H9 (cell line): ENCODE measurements around the gene COL17A1. TPM values are rescaled to one million over a fixed set of nuclear protein-coding genes. Genes with fewer than 3 reads are reported as not detected.

ENCODE experiments used
- DNase-seq: peaks from one replicate; pipeline ENCODE4 v3.0.0-alpha.2; 2017
- H2AFZ ChIP-seq: one replicate; pipeline ENCODE4 v1.6.1; 2013; ENCODE audit warnings: mild to moderate bottlenecking, low read length, control low read depth, moderate library complexity
- H2AK5ac ChIP-seq: 2 replicates; pipeline ENCODE4 v1.6.1; 2013; ENCODE audit warnings: low read length, control low read depth, mixed read lengths; ENCODE audit not compliant: insufficient read length
- H2BK120ac ChIP-seq: one replicate; pipeline ENCODE4 v1.6.1; 2013; ENCODE audit warnings: low read depth, mild to moderate bottlenecking, low read length, control low read depth, inconsistent platforms; ENCODE audit not compliant: poor library complexity, severe bottlenecking
- H2BK12ac ChIP-seq: 2 replicates; pipeline ENCODE4 v1.6.1; 2013; ENCODE audit warnings: low read length, control low read depth, mixed read lengths, low read depth; ENCODE audit not compliant: insufficient read length
- H2BK15ac ChIP-seq: 2 replicates; pipeline ENCODE4 v1.6.1; 2013; ENCODE audit warnings: low read depth, low read length, control low read depth
- H2BK20ac ChIP-seq: one replicate; pipeline ENCODE4 v1.6.1; 2013; ENCODE audit warnings: low read depth, mild to moderate bottlenecking, low read length, control low read depth, inconsistent platforms; ENCODE audit not compliant: poor library complexity, severe bottlenecking
- H2BK5ac ChIP-seq: 2 replicates; pipeline ENCODE4 v1.6.1; 2013; ENCODE audit warnings: low read length, control low read depth, mixed read lengths; ENCODE audit not compliant: insufficient read length
- H3K14ac ChIP-seq: 2 replicates; pipeline ENCODE4 v1.6.1; 2013; ENCODE audit warnings: low read length, control low read depth; ENCODE audit not compliant: insufficient read depth
- H3K18ac ChIP-seq: 2 replicates; pipeline ENCODE4 v1.6.1; 2013; ENCODE audit warnings: low read depth, mild to moderate bottlenecking, mixed read lengths, low read length, control low read depth; ENCODE audit not compliant: insufficient read length
- H3K23ac ChIP-seq: 2 replicates; pipeline ENCODE4 v1.6.1; 2013; ENCODE audit warnings: low read length, control low read depth, mixed read lengths, low read depth; ENCODE audit not compliant: insufficient read length
- H3K23me2 ChIP-seq: 2 replicates; pipeline ENCODE4 v1.6.1; 2013; ENCODE audit warnings: low read depth, mild to moderate bottlenecking, mixed read lengths, low read length, control low read depth; ENCODE audit not compliant: insufficient read length, poor library complexity, severe bottlenecking
- H3K27ac ChIP-seq: 2 replicates; pipeline ENCODE4 v1.5.1; 2013; ENCODE audit warnings: low read length, control low read depth, mixed read lengths, low read depth; ENCODE audit not compliant: insufficient read length
- H3K27me3 ChIP-seq: 2 replicates; pipeline ENCODE4 v1.6.1; 2013; ENCODE audit warnings: low read length, control low read depth, inconsistent platforms; ENCODE audit not compliant: insufficient read depth
- H3K4ac ChIP-seq: 2 replicates; pipeline ENCODE4 v1.6.1; 2013; ENCODE audit warnings: low read depth, mild to moderate bottlenecking, control low read depth, inconsistent platforms, low read length, moderate library complexity
- H3K4me1 ChIP-seq: 2 replicates; pipeline ENCODE4 v1.6.1; 2013; ENCODE audit warnings: low read length, control low read depth, inconsistent platforms; ENCODE audit not compliant: insufficient read depth
- H3K4me2 ChIP-seq: 2 replicates; pipeline ENCODE4 v1.6.1; 2013; ENCODE audit warnings: low read length, control low read depth, mixed read lengths; ENCODE audit not compliant: insufficient read length, insufficient read depth
- H3K56ac ChIP-seq: 2 replicates; pipeline ENCODE4 v1.6.1; 2013; ENCODE audit warnings: low read depth, mild to moderate bottlenecking, mixed read lengths, low read length, control low read depth; ENCODE audit not compliant: insufficient read length
- H3K79me1 ChIP-seq: 2 replicates; pipeline ENCODE4 v1.6.1; 2013; ENCODE audit warnings: low read depth, mild to moderate bottlenecking, moderate library complexity, low read length, control low read depth, inconsistent platforms; ENCODE audit not compliant: insufficient read depth, poor library complexity, severe bottlenecking
- H3K79me2 ChIP-seq: 2 replicates; pipeline ENCODE4 v1.6.1; 2013; ENCODE audit warnings: low read length, control low read depth, inconsistent platforms; ENCODE audit not compliant: insufficient read depth
- H3K9ac ChIP-seq: 2 replicates; pipeline ENCODE4 v1.6.1; 2013; ENCODE audit warnings: low read length, control low read depth, mixed read lengths; ENCODE audit not compliant: insufficient read length; ENCODE audit errors: extremely low read depth
- H3K9me3 ChIP-seq: one replicate; pipeline ENCODE4 v1.6.1; 2013; ENCODE audit warnings: low read depth, low read length, inconsistent platforms; ENCODE audit not compliant: control insufficient read depth
- H3T11ph ChIP-seq: one replicate; pipeline ENCODE4 v1.6.1; 2013; ENCODE audit warnings: mild to moderate bottlenecking, low read length, control low read depth, inconsistent platforms
- H4K20me1 ChIP-seq: one replicate; pipeline ENCODE4 v1.6.1; 2013; ENCODE audit not compliant: control insufficient read depth, insufficient read length, insufficient read depth
- H4K5ac ChIP-seq: 2 replicates; pipeline ENCODE4 v1.6.1; 2013; ENCODE audit warnings: low read depth, mild to moderate bottlenecking, mixed read lengths, low read length, control low read depth; ENCODE audit not compliant: insufficient read length
- H4K8ac ChIP-seq: replicated peaks from 2 replicates; pipeline ENCODE4 v1.6.1; 2013; ENCODE audit warnings: low read length, control low read depth, mixed read lengths, low read depth; ENCODE audit not compliant: insufficient read length
- H4K91ac ChIP-seq: 2 replicates; pipeline ENCODE4 v1.6.1; 2013; ENCODE audit warnings: low read depth, mild to moderate bottlenecking, moderate library complexity, mixed read lengths, low read length, control low read depth; ENCODE audit not compliant: insufficient read length
- H3K27ac Mint-ChIP-seq, 3 experiments: 2 replicates in 2 of 3; 3 replicates in 1 of 3; pipeline ENCODE4 v1.8.0; 2020 to 2021; ENCODE audit warnings: mixed read lengths in 3 of 3, mild to moderate bottlenecking in 1 of 3, moderate library complexity in 1 of 3
- H3K27me3 Mint-ChIP-seq: 2 replicates; pipeline ENCODE4 v1.8.0; 2021; ENCODE audit warnings: low read depth, mild to moderate bottlenecking, moderate library complexity, mixed read lengths
- H3K36me3 Mint-ChIP-seq, 3 experiments: 2 replicates in 2 of 3; 3 replicates in 1 of 3; pipeline ENCODE4 v1.8.0; 2020 to 2021; ENCODE audit warnings: low read depth in 3 of 3, mixed read lengths in 3 of 3; ENCODE audit not compliant: insufficient read depth in 1 of 3
- H3K4me1 Mint-ChIP-seq, 2 experiments: 2 replicates each; pipeline ENCODE4 v1.8.0; 2020; ENCODE audit warnings: mixed read lengths in 2 of 2
- H3K4me3 Mint-ChIP-seq, 2 experiments: 2 replicates in 1 of 2; 3 replicates in 1 of 2; pipeline ENCODE4 v1.8.0; 2020 to 2021; ENCODE audit warnings: mild to moderate bottlenecking in 2 of 2, mixed read lengths in 2 of 2, moderate library complexity in 1 of 2
- H3K9me3 Mint-ChIP-seq, 2 experiments: 2 replicates in 1 of 2; 3 replicates in 1 of 2; pipeline ENCODE4 v1.8.0; 2020; ENCODE audit warnings: mild to moderate bottlenecking in 2 of 2, mixed read lengths in 2 of 2, moderate library complexity in 1 of 2
- WGBS: extraction: QIAGEN DNeasy Blood & Tissue Kit; methylation state at CpG from one replicate; pipeline ENCODE4 v1.1.7; 2013; ENCODE audit warnings: missing lambda C conversion rate, low lambda C conversion rate, mixed read lengths; ENCODE audit not compliant: insufficient read length; ENCODE audit errors: extremely low coverage; 5-methylcytosine and 5-hydroxymethylcytosine counted together
- total RNA-seq: library from RNA; stranded (reverse); gene quantifications from 2 replicates; pipeline ENCODE4 v1.2.1, GENCODE V29; 2021
- TF ChIP-seq, protein P1 (sequence below): fragments of 200-600 bp; sonication (generic); conservative IDR thresholded peaks from 3 replicates; pipeline ENCODE4 v1.8.0; 2021; ENCODE audit warnings: antibody characterized with exemption, mild to moderate bottlenecking

COL17A1 gene
- total RNA-seq, 1 experiment from 2014 or later: 1.9 TPM

DNA sequence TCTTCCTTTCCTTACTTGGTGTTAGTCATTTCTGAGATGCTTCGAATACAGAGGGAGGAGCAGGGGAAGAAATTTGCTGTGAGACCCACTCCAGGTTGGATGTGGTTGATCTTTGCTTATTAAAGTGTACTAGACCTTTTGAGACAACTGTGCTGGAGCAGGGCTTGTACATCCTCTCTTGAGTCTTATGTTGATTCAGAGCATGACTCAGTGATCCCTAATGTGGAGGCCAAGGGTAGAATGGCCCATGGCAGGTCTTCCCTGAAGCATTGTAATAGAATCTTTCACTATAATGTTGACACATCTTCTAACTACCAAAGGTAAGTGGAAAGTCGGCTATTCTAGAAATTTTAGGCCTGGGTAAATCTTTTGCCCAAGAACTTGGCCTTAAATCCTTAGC is 19.2 kb upstream of the COL17A1 start:
- H3K14ac ChIP-seq: no peak overlapping the region
- H4K20me1 ChIP-seq: no peaks in the 10 kb centered on the region
- H3K4me1 ChIP-seq: no peaks in the 10 kb centered on the region; the same call in 1 of the 2 replicates
- H3K4me2 ChIP-seq: no peak overlapping the region
- TF ChIP-seq, protein P1, sequence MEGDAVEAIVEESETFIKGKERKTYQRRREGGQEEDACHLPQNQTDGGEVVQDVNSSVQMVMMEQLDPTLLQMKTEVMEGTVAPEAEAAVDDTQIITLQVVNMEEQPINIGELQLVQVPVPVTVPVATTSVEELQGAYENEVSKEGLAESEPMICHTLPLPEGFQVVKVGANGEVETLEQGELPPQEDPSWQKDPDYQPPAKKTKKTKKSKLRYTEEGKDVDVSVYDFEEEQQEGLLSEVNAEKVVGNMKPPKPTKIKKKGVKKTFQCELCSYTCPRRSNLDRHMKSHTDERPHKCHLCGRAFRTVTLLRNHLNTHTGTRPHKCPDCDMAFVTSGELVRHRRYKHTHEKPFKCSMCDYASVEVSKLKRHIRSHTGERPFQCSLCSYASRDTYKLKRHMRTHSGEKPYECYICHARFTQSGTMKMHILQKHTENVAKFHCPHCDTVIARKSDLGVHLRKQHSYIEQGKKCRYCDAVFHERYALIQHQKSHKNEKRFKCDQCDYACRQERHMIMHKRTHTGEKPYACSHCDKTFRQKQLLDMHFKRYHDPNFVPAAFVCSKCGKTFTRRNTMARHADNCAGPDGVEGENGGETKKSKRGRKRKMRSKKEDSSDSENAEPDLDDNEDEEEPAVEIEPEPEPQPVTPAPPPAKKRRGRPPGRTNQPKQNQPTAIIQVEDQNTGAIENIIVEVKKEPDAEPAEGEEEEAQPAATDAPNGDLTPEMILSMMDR: no peak
- no CpG with 5 or more reads among the region's 2 CpGs for WGBS
- no peak overlapping the region for H3K27ac ChIP-seq
- H2BK12ac ChIP-seq: no peak overlapping the region
- no peak overlapping the region for H4K91ac ChIP-seq
- H3K9me3 ChIP-seq: no peaks in the 10 kb centered on the region
- H2AFZ ChIP-seq: no peak overlapping the region
- H3K23me2 ChIP-seq: no peaks in the 10 kb centered on the region
- no peak for DNase-seq
- H3T11ph ChIP-seq: no peak overlapping the region
- H2BK20ac ChIP-seq: no peak overlapping the region
- Mint-ChIP-seq H3K36me3 (no peaks in the 10 kb centered on the region), H3K4me1 (peaks cover 6 to 14% of the 10 kb centered on the region in 2 experiments), H3K4me3 (no peak overlapping the region), H3K27me3 (peaks cover 3% of the 10 kb centered on the region; the same call in 1 of the 2 replicates), H3K27ac (no peak overlapping the region), H3K9me3 (no peaks in the 10 kb centered on the region)
- H2BK5ac ChIP-seq: no peak overlapping the region
- no peak overlapping the region for H4K5ac ChIP-seq
- H3K9ac ChIP-seq: no peak overlapping the region
- H4K8ac ChIP-seq: no peak overlapping the region
- H3K4ac ChIP-seq: no peak overlapping the region
- H2BK15ac ChIP-seq: no peak overlapping the region
- H3K27me3 ChIP-seq: no peaks in the 10 kb centered on the region
- H2AK5ac ChIP-seq: no peak overlapping the region
- no peak overlapping the region for H3K23ac ChIP-seq
- H2BK120ac ChIP-seq: no peak overlapping the region
- no peaks in the 10 kb centered on the region for H3K79me1 ChIP-seq
- H3K79me2 ChIP-seq: no peaks in the 10 kb centered on the region
- H3K56ac ChIP-seq: no peak overlapping the region
- H3K18ac ChIP-seq: no peak overlapping the region
